GM12801 (cell line): Measurements from ENCODE around the gene SLC8A2.

Experiments
- TF ChIP-seq, protein P1 (sequence below): IDR thresholded peaks from one replicate; pipeline ENCODE4 v1.5.1; 2011; ENCODE audit warnings: control low read depth; ENCODE audit not compliant: insufficient read length; ENCODE audit errors: extremely low read depth

The SLC8A2 gene

DNA sequence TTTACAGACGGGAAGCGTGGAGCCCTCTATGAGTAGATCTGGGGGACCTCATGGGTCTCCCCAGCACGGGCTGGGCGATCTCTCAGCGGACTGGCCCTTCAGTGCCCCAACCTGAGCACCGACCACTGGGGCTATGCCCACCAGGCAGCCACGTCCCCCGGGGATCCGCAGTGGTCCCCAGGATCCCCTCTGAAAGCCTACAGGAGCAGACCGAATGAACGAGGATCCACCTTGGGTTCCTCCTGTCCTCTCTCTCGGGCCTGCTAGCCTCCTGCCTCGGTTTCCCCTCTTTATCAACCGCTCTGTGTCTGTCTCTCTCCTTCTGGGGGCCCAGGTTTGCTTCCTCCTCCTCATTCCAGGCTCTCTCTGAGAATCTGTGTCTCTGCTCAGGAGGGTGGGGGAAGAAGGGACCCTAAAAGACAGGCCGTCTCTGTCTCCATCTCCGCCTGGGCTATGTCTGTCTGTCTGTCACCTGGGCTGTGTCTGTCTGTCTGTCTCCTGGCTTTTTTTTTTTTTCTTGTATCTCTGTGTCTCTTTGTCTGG, 50.4 kb downstream of the SLC8A2 start:
- TF ChIP-seq, protein P1, sequence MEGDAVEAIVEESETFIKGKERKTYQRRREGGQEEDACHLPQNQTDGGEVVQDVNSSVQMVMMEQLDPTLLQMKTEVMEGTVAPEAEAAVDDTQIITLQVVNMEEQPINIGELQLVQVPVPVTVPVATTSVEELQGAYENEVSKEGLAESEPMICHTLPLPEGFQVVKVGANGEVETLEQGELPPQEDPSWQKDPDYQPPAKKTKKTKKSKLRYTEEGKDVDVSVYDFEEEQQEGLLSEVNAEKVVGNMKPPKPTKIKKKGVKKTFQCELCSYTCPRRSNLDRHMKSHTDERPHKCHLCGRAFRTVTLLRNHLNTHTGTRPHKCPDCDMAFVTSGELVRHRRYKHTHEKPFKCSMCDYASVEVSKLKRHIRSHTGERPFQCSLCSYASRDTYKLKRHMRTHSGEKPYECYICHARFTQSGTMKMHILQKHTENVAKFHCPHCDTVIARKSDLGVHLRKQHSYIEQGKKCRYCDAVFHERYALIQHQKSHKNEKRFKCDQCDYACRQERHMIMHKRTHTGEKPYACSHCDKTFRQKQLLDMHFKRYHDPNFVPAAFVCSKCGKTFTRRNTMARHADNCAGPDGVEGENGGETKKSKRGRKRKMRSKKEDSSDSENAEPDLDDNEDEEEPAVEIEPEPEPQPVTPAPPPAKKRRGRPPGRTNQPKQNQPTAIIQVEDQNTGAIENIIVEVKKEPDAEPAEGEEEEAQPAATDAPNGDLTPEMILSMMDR: no peak

DNA sequence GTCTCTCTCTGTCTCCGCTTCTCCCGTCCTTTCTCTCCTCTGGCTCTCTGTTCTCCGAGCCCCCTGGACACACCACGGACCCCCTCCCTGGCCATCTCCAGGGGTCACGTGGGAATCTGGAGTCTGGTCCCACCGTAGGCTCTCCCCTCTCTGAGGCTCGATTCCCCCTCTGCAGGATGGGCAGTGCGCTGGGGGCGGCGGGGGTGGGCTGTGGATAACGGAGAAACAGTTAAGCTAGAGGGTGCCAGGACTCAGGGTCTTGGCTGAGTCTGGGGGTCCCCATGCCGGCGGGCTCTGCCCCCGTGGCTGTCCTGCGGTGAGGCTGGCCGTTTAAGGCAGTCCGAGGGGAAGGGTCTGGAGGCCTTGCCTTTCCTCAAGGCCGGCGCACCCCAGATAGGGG, 51.9 kb downstream of the SLC8A2 start:
- TF ChIP-seq, protein P1: no peak

DNA sequence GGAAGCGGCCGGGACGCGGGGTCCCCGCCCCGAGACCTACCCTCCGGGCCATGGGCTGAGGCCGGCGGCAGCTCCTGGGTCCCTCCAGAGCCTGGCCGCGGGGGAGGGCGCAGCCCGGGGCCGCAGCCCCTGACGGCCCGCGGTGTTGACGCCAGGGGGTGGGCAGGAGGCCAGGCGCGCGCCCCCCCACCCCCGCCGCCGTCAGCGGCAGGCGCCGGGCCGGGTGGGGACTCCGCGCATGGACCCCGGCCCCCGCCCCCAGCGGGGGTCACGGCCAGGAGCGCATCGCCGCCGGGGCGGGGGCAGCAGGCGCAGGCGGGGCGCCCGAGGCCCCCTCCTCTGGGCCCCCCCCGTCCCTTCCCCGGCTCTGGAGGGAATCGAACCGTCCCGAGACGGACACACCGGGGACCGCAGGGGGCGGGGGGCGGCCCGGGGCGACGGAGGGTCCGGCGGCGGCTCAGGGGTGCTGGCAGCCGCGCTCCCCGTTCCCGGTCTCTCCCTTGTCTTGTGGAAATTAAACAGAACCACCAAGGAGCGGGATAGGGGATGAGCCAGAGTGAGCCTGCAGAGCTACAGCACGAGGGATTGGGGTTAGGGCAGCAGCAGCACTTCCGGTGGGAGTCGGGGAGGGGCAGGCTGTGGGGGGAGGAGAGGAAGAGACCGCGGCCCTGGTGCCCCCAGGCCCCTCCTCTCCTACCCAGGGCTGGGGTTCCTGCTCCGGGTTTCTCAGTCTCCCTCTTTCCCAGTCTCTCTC, 52.5 kb downstream of the SLC8A2 start, which contains the start of gene MEIS3:
Gene MEIS3 (minus strand): TSS at position 498 of the 754 bp plus-strand sequence. CDS start 446 bp downstream, at position 52.
- TF ChIP-seq, protein P1: no peak

DNA sequence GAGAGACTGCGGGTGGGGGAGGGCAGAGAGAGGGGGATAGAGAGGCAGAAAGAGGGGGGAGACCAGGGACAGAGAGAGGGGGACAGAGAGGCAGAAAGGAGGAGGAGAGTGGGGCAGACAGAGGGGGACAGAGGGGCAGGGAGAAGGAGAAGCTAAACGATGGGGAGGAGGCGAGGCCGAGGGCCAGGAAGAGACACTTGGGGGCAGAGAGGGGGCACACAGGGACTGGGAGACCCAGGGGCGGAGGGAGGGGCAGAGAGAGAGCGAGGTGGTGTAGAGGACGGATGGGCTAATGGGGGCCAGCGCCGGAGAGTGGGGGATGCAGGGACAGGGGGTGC, 53.0 kb downstream of the SLC8A2 start:
- TF ChIP-seq, protein P1: no peak

DNA sequence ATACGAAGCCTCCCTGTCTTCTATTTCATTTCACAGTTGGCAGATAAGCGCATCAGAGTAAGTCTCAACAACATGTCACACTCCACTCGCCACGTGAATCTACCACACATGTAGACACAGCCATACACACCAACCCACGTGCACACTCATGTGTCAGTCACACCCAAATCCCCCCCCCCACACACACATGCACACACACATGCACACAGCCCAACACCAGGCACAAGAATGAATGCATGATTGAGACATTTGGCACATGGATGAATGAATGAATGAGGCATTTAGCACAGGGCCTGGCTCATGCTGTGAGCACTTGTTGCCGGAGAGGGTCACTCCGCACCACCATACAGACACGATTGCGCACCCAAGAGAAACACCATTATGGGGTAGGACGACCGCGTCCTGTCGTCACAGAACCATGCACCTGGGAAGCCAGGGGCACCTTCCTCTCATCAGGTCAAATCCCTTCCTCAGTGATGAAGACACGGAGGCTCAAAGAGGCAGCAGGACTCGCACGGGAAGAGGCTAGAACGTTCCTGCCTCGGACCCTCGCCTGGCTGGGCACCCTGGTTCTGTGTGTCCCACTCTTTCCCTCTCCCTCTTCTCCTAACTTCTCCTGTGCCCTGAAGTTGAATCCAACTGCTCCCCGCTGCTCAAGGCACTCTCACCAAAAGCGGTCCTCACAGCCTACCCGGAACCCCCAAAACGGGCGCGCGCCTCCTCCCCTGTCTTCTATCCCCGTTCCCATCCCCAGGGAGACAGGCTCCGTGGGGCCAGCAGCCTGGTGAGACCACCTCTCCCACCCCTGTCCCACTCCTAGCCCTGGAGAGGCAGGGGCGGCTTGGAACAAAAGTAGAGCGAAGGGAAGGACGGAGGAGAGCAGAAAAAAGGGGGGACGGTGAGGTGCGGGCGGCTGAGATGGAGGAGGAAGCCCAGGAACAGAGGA, 53.7 kb downstream of the SLC8A2 start:
- TF ChIP-seq, protein P1: no peak

DNA sequence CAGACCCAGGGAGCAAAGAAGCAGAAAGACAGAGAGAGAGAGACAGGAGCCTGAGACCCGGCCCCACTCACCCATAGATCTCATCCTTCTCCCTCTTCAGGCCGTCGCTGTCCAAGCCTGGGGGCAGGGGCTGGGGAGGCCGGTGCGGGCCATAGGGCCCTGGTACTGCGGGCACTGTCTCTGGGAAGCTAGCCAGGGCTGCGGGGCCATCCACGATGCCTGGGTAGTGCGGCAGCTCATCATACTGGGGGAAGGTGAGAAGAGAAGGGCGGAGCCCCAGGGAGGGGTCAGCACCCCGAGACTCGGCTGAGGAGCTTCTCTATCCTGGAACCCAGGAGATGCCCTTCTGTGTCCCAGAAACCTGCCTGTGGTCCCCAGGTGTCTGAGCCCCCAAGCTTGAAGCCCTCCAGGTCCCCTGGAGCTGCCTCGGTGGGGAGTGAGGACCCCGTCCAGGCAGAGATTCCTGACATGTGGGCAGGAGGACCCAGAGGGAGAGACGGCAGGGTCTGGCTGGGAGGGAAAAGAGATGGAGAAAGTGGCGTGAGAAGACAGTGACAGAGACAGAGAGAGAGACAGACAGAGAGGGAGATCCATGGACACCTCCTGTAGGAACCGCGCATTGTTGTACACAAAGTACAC, 54.5 kb downstream of the SLC8A2 start:
- TF ChIP-seq, protein P1: no peak

DNA sequence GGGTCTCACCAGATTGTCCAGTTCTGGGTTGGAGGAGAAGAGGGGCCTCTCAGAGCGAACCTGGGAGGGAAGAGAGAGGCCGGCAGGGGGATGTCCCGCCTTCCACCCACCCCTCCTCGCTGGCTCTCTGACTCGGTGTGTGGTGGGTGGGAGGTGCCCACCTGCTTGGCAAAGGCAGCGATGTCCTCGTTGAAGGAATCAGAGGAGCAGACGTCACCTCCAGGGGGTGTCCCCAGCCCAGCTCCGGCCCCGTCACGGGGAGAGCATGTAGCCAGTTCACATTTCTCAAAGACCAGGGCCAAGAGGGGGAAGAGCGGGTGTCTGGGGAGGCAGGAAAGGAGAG, 55.1 kb downstream of the SLC8A2 start:
- TF ChIP-seq, protein P1: no peak
